ENCODE results near the gene STAT5B. TPM values are rescaled to one million over a fixed set of nuclear protein-coding genes. Genes with fewer than 3 reads are reported as not detected.
"Not testable (repeated sequence)": the region's sequence is repeated elsewhere in the genome, so short reads cannot be mapped to it uniquely, and the experiment has no call there.

The STAT5B gene
- polyA plus RNA-seq, 1 donor, result 57.7 TPM

- Histone ChIP-seq H3K4me1 (ENCODE audit: control insufficient read depth, insufficient read depth, low read length) (peaks cover 28% of the 10 kb centered on the region), H3K27me3 (ENCODE audit: control insufficient read depth, insufficient read depth, low read length) (peaks cover 11% of the 10 kb centered on the region)
- DNase-seq; H3K36me3 ChIP-seq (ENCODE audit: control insufficient read depth, insufficient read depth, low read length); H3K9me3 ChIP-seq (ENCODE audit: control insufficient read depth, low read depth, low read length); H3K27ac ChIP-seq (ENCODE audit: low read length); H3K4me3 ChIP-seq (ENCODE audit: low read length): not testable (repeated sequence)
- WGBS (ENCODE audit: insufficient coverage, low lambda C conversion rate), result 94% methylated on average over 2 of the region's 5 CpGs
Observed at GRCh38 chr17:42186191-42186590, 90.0 kb downstream of the STAT5B start.

- Histone ChIP-seq H3K9me3 (ENCODE audit: control insufficient read depth, low read depth, low read length) (peaks cover 3% of the 10 kb centered on the region), H3K4me1 (ENCODE audit: control insufficient read depth, insufficient read depth, low read length) (peaks cover 30% of the 10 kb centered on the region), H3K27me3 (ENCODE audit: control insufficient read depth, insufficient read depth, low read length) (peaks cover 18% of the 10 kb centered on the region), H3K27ac (ENCODE audit: low read length) (no peak overlapping the region), H3K4me3 (ENCODE audit: low read length) (no peak overlapping the region), H3K36me3 (ENCODE audit: control insufficient read depth, insufficient read depth, low read length) (peaks cover 2% of the 10 kb centered on the region)
- no CpG with 5 or more reads among the region's 7 CpGs for WGBS (ENCODE audit: insufficient coverage, low lambda C conversion rate)
- no peak for DNase-seq
Observed at GRCh38 chr17:42185621-42185930, 90.6 kb downstream of the STAT5B start.

- no CpG with 5 or more reads among the region's 11 CpGs for WGBS (ENCODE audit: insufficient coverage, low lambda C conversion rate)
- Histone ChIP-seq H3K27ac (ENCODE audit: low read length) (peak within 1 kb of the TSS; percentile 28), H3K9me3 (ENCODE audit: control insufficient read depth, low read depth, low read length) (peaks cover 6% of the 10 kb centered on the region), H3K4me3 (ENCODE audit: low read length) (peak within 1 kb of the TSS; percentile 13), H3K36me3 (ENCODE audit: control insufficient read depth, insufficient read depth, low read length) (no peaks in the 10 kb centered on the region), H3K4me1 (ENCODE audit: control insufficient read depth, insufficient read depth, low read length) (peaks cover 33% of the 10 kb centered on the region), H3K27me3 (ENCODE audit: control insufficient read depth, insufficient read depth, low read length) (peaks cover 24% of the 10 kb centered on the region)
- peak in 1 of 2 donors; percentile 24 for DNase-seq
Observed at GRCh38 chr17:42184713-42185620, 91.2 kb downstream of the STAT5B start, which contains the start of gene HCRT. HCRT (minus strand) TSS chr17:42185452; CDS start chr17:42185365, 87 bp downstream.

GRCh38 chr17:42183741-42184711 is 92.2 kb downstream of the STAT5B start:
- Histone ChIP-seq H3K27me3 (ENCODE audit: control insufficient read depth, insufficient read depth, low read length) (peaks cover 32% of the 10 kb centered on the region), H3K4me3 (ENCODE audit: low read length) (peak overlapping the region; percentile 53), H3K27ac (ENCODE audit: low read length) (peak overlapping the region; percentile 80), H3K36me3 (ENCODE audit: control insufficient read depth, insufficient read depth, low read length) (no peaks in the 10 kb centered on the region), H3K4me1 (ENCODE audit: control insufficient read depth, insufficient read depth, low read length) (peaks cover 33% of the 10 kb centered on the region), H3K9me3 (ENCODE audit: control insufficient read depth, low read depth, low read length) (peaks cover 6% of the 10 kb centered on the region)
- WGBS (ENCODE audit: insufficient coverage, low lambda C conversion rate), result no CpG with 5 or more reads among the region's 83 CpGs
- peak; percentile 83 to 84 for DNase-seq

- Histone ChIP-seq H3K27me3 (ENCODE audit: control insufficient read depth, insufficient read depth, low read length) (peaks cover 36% of the 10 kb centered on the region), H3K27ac (ENCODE audit: low read length) (peak overlapping the region; percentile 80), H3K36me3 (ENCODE audit: control insufficient read depth, insufficient read depth, low read length) (no peaks in the 10 kb centered on the region), H3K9me3 (ENCODE audit: control insufficient read depth, low read depth, low read length) (peaks cover 6% of the 10 kb centered on the region), H3K4me1 (ENCODE audit: control insufficient read depth, insufficient read depth, low read length) (peaks cover 33% of the 10 kb centered on the region), H3K4me3 (ENCODE audit: low read length) (peak overlapping the region; percentile 53)
- DNase-seq, result peak; percentile 77 to 87
- WGBS (ENCODE audit: insufficient coverage, low lambda C conversion rate), result 100% methylated on average over 1 of the region's 9 CpGs
Observed at GRCh38 chr17:42182927-42183734, 93.1 kb downstream of the STAT5B start.

GRCh38 chr17:42181851-42182207 is 94.4 kb downstream of the STAT5B start:
- H3K4me1 ChIP-seq (ENCODE audit: control insufficient read depth, insufficient read depth, low read length), result peaks cover 33% of the 10 kb centered on the region

GRCh38 chr17:42180922-42181850 is 95.0 kb downstream of the STAT5B start, which contains the start of gene KCNH4:
KCNH4 (minus strand) TSS chr17:42181142; CDS start chr17:42180945, 197 bp downstream.
- DNase-seq, result peak; percentile 70 to 71
- 0% methylated on average over 1 of the region's 60 CpGs for WGBS (ENCODE audit: insufficient coverage, low lambda C conversion rate)
- peaks cover 6% of the 10 kb centered on the region for H3K9me3 ChIP-seq (ENCODE audit: control insufficient read depth, low read depth, low read length)
- H3K36me3 ChIP-seq (ENCODE audit: control insufficient read depth, insufficient read depth, low read length), result no peaks in the 10 kb centered on the region
- no peak within 1 kb of the TSS for H3K27ac ChIP-seq (ENCODE audit: low read length)
- peaks cover 36% of the 10 kb centered on the region for H3K27me3 ChIP-seq (ENCODE audit: control insufficient read depth, insufficient read depth, low read length)
- H3K4me1 ChIP-seq (ENCODE audit: control insufficient read depth, insufficient read depth, low read length), result peaks cover 33% of the 10 kb centered on the region
- peak within 1 kb of the TSS; percentile 34 for H3K4me3 ChIP-seq (ENCODE audit: low read length)

More at GRCh38 chr17:42181851-42182207, 94.4 kb downstream of the STAT5B start:
- DNase-seq, result no peak
- H3K9me3 ChIP-seq (ENCODE audit: control insufficient read depth, low read depth, low read length), result peaks cover 6% of the 10 kb centered on the region
- no peaks in the 10 kb centered on the region for H3K36me3 ChIP-seq (ENCODE audit: control insufficient read depth, insufficient read depth, low read length)
- WGBS (ENCODE audit: insufficient coverage, low lambda C conversion rate), result no CpG with 5 or more reads among the region's 2 CpGs
- no peak overlapping the region for H3K4me3 ChIP-seq (ENCODE audit: low read length)
- H3K27ac ChIP-seq (ENCODE audit: low read length), result no peak overlapping the region
- H3K27me3 ChIP-seq (ENCODE audit: control insufficient read depth, insufficient read depth, low read length), result peaks cover 36% of the 10 kb centered on the region

- H3K27ac ChIP-seq (ENCODE audit: low read length), result no peak overlapping the region
- 0% methylated on average over 2 of the region's 33 CpGs for WGBS (ENCODE audit: insufficient coverage, low lambda C conversion rate)
- peak overlapping the region; percentile 7 for H3K4me3 ChIP-seq (ENCODE audit: low read length)
- H3K9me3 ChIP-seq (ENCODE audit: control insufficient read depth, low read depth, low read length), result peaks cover 6% of the 10 kb centered on the region
- H3K27me3 ChIP-seq (ENCODE audit: control insufficient read depth, insufficient read depth, low read length), result peaks cover 36% of the 10 kb centered on the region
- peak in 1 of 2 donors; percentile 35 for DNase-seq
- H3K4me1 ChIP-seq (ENCODE audit: control insufficient read depth, insufficient read depth, low read length), result peaks cover 33% of the 10 kb centered on the region
- H3K36me3 ChIP-seq (ENCODE audit: control insufficient read depth, insufficient read depth, low read length), result no peaks in the 10 kb centered on the region
Observed at GRCh38 chr17:42180411-42180921, 95.7 kb downstream of the STAT5B start.

- peaks cover 36% of the 10 kb centered on the region for H3K27me3 ChIP-seq (ENCODE audit: control insufficient read depth, insufficient read depth, low read length)
- H3K36me3 ChIP-seq (ENCODE audit: control insufficient read depth, insufficient read depth, low read length), result no peaks in the 10 kb centered on the region
- no peak overlapping the region for H3K4me3 ChIP-seq (ENCODE audit: low read length)
- peak in 1 of 2 donors; percentile 52 for DNase-seq
- peaks cover 6% of the 10 kb centered on the region for H3K9me3 ChIP-seq (ENCODE audit: control insufficient read depth, low read depth, low read length)
- no CpG with 5 or more reads among the region's 20 CpGs for WGBS (ENCODE audit: insufficient coverage, low lambda C conversion rate)
- peaks cover 33% of the 10 kb centered on the region for H3K4me1 ChIP-seq (ENCODE audit: control insufficient read depth, insufficient read depth, low read length)
- no peak overlapping the region for H3K27ac ChIP-seq (ENCODE audit: low read length)
Observed at GRCh38 chr17:42179911-42180410, 96.2 kb downstream of the STAT5B start.

Measured in large intestine (tissue), 3 donors.